ENCODE data around the gene NEUROG2. TPM values are rescaled to one million over a fixed set of nuclear protein-coding genes. Genes with fewer than 3 reads are reported as not detected.
"Not testable (repeated sequence)": the region's sequence is repeated elsewhere in the genome, so short reads cannot be mapped to it uniquely, and the experiment has no call there.

The NEUROG2 gene
- polyA plus RNA-seq, result not detected
- long read RNA-seq, donor 1, result 0 reads
- long read RNA-seq, donor 2, result 0 reads
- long read RNA-seq, donor 3, result 0 reads
- long read RNA-seq, donor 4, result 0 reads
- long read RNA-seq, donor 5, result 0 reads
- long read RNA-seq, donor 6, result 0 reads
- long read RNA-seq, donor 7, result 0 reads
- long read RNA-seq, donor 8, result 0 reads
- long read RNA-seq, donor 9, result 0 reads
- long read RNA-seq, donor 10, result 0 reads

- peak within 1 kb of the TSS in 2 of 3 donors; percentile 31 to 39 for H3K4me3 ChIP-seq (ENCODE audit: low read depth in 1 of 3, low read length in 3 of 3)
- H3K27ac ChIP-seq (ENCODE audit: low read depth in 1 of 3, low read length in 2 of 3), result no peak within 1 kb of the TSS
- H3K27me3 ChIP-seq (ENCODE audit: control insufficient read depth in 3 of 3, insufficient read depth in 3 of 3, low read length in 3 of 3), result peaks cover 11 to 91% (median 51%) of the 10 kb centered on the region in 3 donors
- FAIRE-seq (no peak), DNase-seq (no peak)
- WGBS, 3 donors, result 0 to 2% (median 1%) methylated on average over 9 to 15 of the region's 15 CpGs
- H3K36me3 ChIP-seq (ENCODE audit: control insufficient read depth in 3 of 3, insufficient read depth in 2 of 3, low read depth in 1 of 3, low read length in 3 of 3), result no peaks in the 10 kb centered on the region
- H3K9me3 ChIP-seq (ENCODE audit: control insufficient read depth in 2 of 2, insufficient read depth in 1 of 2, low read depth in 1 of 2, low read length in 1 of 2), result peaks cover 0 to 9% of the 10 kb centered on the region in 2 donors
- peaks cover 8 to 17% (median 12%) of the 10 kb centered on the region in 3 donors for H3K4me1 ChIP-seq (ENCODE audit: control insufficient read depth in 3 of 3, insufficient read depth in 2 of 3, low read depth in 1 of 3, low read length in 2 of 3)
Measured at GRCh38 chr4:112516066-112516470, at the start of gene NEUROG2. Gene NEUROG2 (minus strand): TSS chr4:112516180. CDS start chr4:112515475, 705 bp downstream.

DNA sequence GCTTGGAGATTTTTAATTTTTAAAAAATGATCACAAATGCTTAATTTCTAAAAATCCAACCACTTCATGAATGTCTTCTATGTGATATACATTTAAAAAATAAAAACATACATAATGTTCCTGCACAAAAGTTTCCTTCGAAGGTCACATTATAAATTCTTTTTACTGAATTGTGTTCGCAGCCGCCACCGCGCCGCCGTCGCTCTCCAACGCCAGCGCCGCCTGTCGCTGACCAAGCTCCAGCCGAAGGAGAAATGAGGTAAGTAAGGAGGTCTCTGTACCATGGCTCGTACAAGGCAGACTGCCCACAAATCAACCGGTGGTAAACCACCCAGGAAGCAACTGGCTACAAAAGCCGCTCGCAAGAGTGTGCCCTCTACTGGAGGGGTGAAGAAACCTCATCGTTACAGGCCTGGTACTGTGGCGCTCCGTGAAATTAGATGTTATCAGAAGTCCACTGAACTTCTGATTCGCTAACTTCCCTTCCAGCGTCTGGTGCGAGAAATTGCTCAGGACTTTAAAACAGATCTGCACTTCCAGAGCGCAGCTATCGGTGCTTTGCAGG lies 48.8 kb upstream of the NEUROG2 start:
- H3K36me3 ChIP-seq (ENCODE audit: control insufficient read depth in 3 of 3, insufficient read depth in 2 of 3, low read depth in 1 of 3, low read length in 3 of 3), result peaks cover 0 to 3% (median 0%) of the 10 kb centered on the region in 3 donors
- FAIRE-seq, result no peak
- WGBS, 3 donors, result 97 to 98% (median 98%) methylated on average over 25 of the region's 25 CpGs

DNA sequence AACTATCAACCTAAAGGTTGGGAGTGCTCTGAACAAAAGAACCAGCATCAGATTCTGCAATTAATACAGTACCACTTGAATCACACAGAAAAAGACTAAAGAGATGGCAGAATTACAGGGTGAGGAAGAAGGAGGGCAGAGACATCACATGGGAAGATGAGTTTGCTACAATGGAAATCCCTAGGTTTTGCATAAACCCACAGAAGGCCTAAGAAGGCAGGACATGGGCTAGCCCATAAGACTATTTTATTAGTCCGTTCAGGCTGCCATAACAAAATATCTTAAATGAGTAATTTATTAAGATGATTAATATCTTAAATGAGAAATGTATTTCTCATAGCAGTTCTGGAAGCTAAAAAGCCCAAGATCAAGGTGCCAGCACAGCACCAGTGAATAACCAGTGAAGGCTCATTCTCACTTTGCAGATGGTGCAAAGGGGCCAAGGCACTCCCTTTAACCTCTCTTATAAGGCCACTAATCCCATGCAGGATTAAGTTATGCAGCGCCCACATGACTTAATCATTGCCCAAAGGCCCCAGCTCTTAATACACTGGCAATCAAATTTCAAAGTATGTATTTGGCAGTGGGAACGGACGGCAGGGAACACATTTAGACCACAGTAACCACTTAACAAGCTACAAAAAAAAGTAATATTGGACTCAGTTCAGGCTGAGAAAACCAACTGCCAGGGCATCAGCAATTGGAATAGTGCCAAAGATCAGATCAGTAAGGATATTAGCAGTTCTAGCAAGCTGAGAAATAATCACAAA lies 47.6 kb upstream of the NEUROG2 start:
- H3K27me3 ChIP-seq (ENCODE audit: control insufficient read depth in 3 of 3, insufficient read depth in 3 of 3, low read length in 3 of 3), result no peaks in the 10 kb centered on the region
- no peak overlapping the region for H3K4me3 ChIP-seq (ENCODE audit: low read depth in 1 of 3, low read length in 3 of 3)
- H3K27ac ChIP-seq (ENCODE audit: low read depth in 1 of 3, low read length in 2 of 3), result no peak overlapping the region
- DNase-seq (no peak), FAIRE-seq (no peak)
- peaks cover 0 to 3% (median 0%) of the 10 kb centered on the region in 3 donors for H3K36me3 ChIP-seq (ENCODE audit: control insufficient read depth in 3 of 3, insufficient read depth in 2 of 3, low read depth in 1 of 3, low read length in 3 of 3)
- WGBS, 3 donors, result 86 to 91% (median 89%) methylated on average over 4 of the region's 4 CpGs
- no peaks in the 10 kb centered on the region for H3K4me1 ChIP-seq (ENCODE audit: control insufficient read depth in 3 of 3, insufficient read depth in 2 of 3, low read depth in 1 of 3, low read length in 2 of 3)
- no peaks in the 10 kb centered on the region for H3K9me3 ChIP-seq (ENCODE audit: control insufficient read depth in 2 of 2, insufficient read depth in 1 of 2, low read depth in 1 of 2, low read length in 1 of 2)

More for the DNA sequence above, 48.8 kb upstream of the NEUROG2 start:
- no peaks in the 10 kb centered on the region for H3K9me3 ChIP-seq (ENCODE audit: control insufficient read depth in 2 of 2, insufficient read depth in 1 of 2, low read depth in 1 of 2, low read length in 1 of 2)
- H3K4me3 ChIP-seq (ENCODE audit: low read depth in 1 of 3, low read length in 3 of 3), result no peak overlapping the region
- no peaks in the 10 kb centered on the region for H3K27me3 ChIP-seq (ENCODE audit: control insufficient read depth in 3 of 3, insufficient read depth in 3 of 3, low read length in 3 of 3)
- H3K27ac ChIP-seq (ENCODE audit: low read depth in 1 of 3, low read length in 2 of 3), result no peak overlapping the region
- no peak for DNase-seq
- H3K4me1 ChIP-seq (ENCODE audit: control insufficient read depth in 3 of 3, insufficient read depth in 2 of 3, low read depth in 1 of 3, low read length in 2 of 3), result no peaks in the 10 kb centered on the region

DNA sequence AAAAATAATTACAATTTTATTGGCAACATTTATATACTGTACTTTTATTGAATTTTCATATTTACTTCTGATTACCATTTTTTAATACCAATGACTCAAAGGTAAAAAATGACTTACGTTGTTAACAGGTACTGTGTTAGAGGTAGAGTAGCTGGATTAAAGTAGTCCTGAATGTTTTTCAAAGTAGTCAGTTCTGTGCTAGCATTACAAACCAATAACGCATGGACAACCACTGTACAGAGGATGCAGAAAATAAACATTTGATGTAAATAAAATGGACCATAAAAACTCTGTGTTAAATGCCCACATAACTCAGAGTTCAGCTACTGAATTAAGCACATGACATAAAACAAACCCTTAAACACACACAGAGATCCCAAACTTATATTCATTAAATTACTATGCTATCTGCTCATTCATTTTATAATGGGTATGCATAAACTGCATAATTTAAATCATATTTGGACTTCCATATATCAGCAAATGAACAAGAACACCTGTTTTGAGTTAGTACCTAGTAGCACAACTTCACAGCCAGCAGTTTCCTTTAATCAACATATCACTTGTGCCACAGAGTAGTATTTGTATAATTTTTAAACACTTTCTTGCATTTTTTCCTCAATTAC lies 46.4 kb upstream of the NEUROG2 start:
- Histone ChIP-seq H3K27ac (ENCODE audit: low read depth in 1 of 3, low read length in 2 of 3) (no peak overlapping the region), H3K4me1 (ENCODE audit: control insufficient read depth in 3 of 3, insufficient read depth in 2 of 3, low read depth in 1 of 3, low read length in 2 of 3) (no peaks in the 10 kb centered on the region), H3K36me3 (ENCODE audit: control insufficient read depth in 3 of 3, insufficient read depth in 2 of 3, low read depth in 1 of 3, low read length in 3 of 3) (no peaks in the 10 kb centered on the region), H3K9me3 (ENCODE audit: control insufficient read depth in 2 of 2, insufficient read depth in 1 of 2, low read depth in 1 of 2, low read length in 1 of 2) (no peaks in the 10 kb centered on the region), H3K27me3 (ENCODE audit: control insufficient read depth in 3 of 3, insufficient read depth in 3 of 3, low read length in 3 of 3) (no peaks in the 10 kb centered on the region), H3K4me3 (ENCODE audit: low read depth in 1 of 3, low read length in 3 of 3) (no peak overlapping the region)
- FAIRE-seq, result no peak
- WGBS, 3 donors, result 94 to 97% (median 94%) methylated on average over 2 of the region's 2 CpGs
- no peak for DNase-seq

DNA sequence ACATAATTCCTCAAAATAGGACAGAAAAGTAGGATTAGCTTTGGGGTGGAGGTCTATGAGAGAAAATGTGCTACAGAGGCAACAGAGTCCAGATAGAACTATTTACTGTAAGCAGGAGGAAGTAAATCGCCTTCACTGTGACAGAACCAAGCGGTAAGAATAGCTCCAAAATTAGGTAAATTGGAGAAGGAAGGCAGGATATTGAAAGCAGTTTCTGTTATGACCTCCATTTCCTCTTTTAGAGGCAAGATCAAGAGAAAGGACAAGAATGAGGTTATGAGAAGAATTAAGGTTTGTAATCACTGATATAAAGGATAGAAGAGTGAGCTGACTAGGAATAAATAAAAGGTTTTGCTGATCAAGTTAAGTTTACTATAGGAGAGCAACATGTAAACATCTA lies 44.1 kb upstream of the NEUROG2 start:
- FAIRE-seq, result no peak
- Histone ChIP-seq H3K27ac (ENCODE audit: low read depth in 1 of 3, low read length in 2 of 3) (no peak overlapping the region), H3K4me3 (ENCODE audit: low read depth in 1 of 3, low read length in 3 of 3) (no peak overlapping the region), H3K27me3 (ENCODE audit: control insufficient read depth in 3 of 3, insufficient read depth in 3 of 3, low read length in 3 of 3) (no peaks in the 10 kb centered on the region), H3K9me3 (ENCODE audit: control insufficient read depth in 2 of 2, insufficient read depth in 1 of 2, low read depth in 1 of 2, low read length in 1 of 2) (no peaks in the 10 kb centered on the region), H3K4me1 (ENCODE audit: control insufficient read depth in 3 of 3, insufficient read depth in 2 of 3, low read depth in 1 of 3, low read length in 2 of 3) (no peaks in the 10 kb centered on the region), H3K36me3 (ENCODE audit: control insufficient read depth in 3 of 3, insufficient read depth in 2 of 3, low read depth in 1 of 3, low read length in 3 of 3) (no peaks in the 10 kb centered on the region)
- DNase-seq, result no peak
- 79 to 96% (median 87%) methylated on average over 2 of the region's 2 CpGs for WGBS, 3 donors

GRCh38 chr4:112559053-112559452 lies 43.1 kb upstream of the NEUROG2 start:
- Histone ChIP-seq H3K4me3 (ENCODE audit: low read depth in 1 of 3, low read length in 3 of 3) (no peak overlapping the region), H3K27me3 (ENCODE audit: control insufficient read depth in 3 of 3, insufficient read depth in 3 of 3, low read length in 3 of 3) (no peaks in the 10 kb centered on the region), H3K27ac (ENCODE audit: low read depth in 1 of 3, low read length in 2 of 3) (no peak overlapping the region), H3K9me3 (ENCODE audit: control insufficient read depth in 2 of 2, insufficient read depth in 1 of 2, low read depth in 1 of 2, low read length in 1 of 2) (no peaks in the 10 kb centered on the region), H3K4me1 (ENCODE audit: control insufficient read depth in 3 of 3, insufficient read depth in 2 of 3, low read depth in 1 of 3, low read length in 2 of 3) (no peaks in the 10 kb centered on the region), H3K36me3 (ENCODE audit: control insufficient read depth in 3 of 3, insufficient read depth in 2 of 3, low read depth in 1 of 3, low read length in 3 of 3) (no peaks in the 10 kb centered on the region)
- WGBS, 3 donors, result 96 to 100% (median 97%) methylated on average over 3 of the region's 3 CpGs
- DNase-seq (no peak), FAIRE-seq (no peak)

GRCh38 chr4:112557676-112558411 lies 41.9 kb upstream of the NEUROG2 start:
- Histone ChIP-seq H3K27ac (ENCODE audit: low read depth in 1 of 3, low read length in 2 of 3) (no peak overlapping the region), H3K4me1 (ENCODE audit: control insufficient read depth in 3 of 3, insufficient read depth in 2 of 3, low read depth in 1 of 3, low read length in 2 of 3) (no peaks in the 10 kb centered on the region), H3K36me3 (ENCODE audit: control insufficient read depth in 3 of 3, insufficient read depth in 2 of 3, low read depth in 1 of 3, low read length in 3 of 3) (no peaks in the 10 kb centered on the region), H3K9me3 (ENCODE audit: control insufficient read depth in 2 of 2, insufficient read depth in 1 of 2, low read depth in 1 of 2, low read length in 1 of 2) (no peaks in the 10 kb centered on the region), H3K4me3 (ENCODE audit: low read depth in 1 of 3, low read length in 3 of 3) (no peak overlapping the region), H3K27me3 (ENCODE audit: control insufficient read depth in 3 of 3, insufficient read depth in 3 of 3, low read length in 3 of 3) (no peaks in the 10 kb centered on the region)
- DNase-seq (no peak), FAIRE-seq (no peak)
- 88 to 97% (median 95%) methylated on average over 2 of the region's 2 CpGs for WGBS, 3 donors

- H3K4me1 ChIP-seq (ENCODE audit: control insufficient read depth in 3 of 3, insufficient read depth in 2 of 3, low read depth in 1 of 3, low read length in 2 of 3); H3K9me3 ChIP-seq (ENCODE audit: control insufficient read depth in 2 of 2, insufficient read depth in 1 of 2, low read depth in 1 of 2, low read length in 1 of 2); FAIRE-seq; H3K27me3 ChIP-seq (ENCODE audit: control insufficient read depth in 3 of 3, insufficient read depth in 3 of 3, low read length in 3 of 3); H3K27ac ChIP-seq (ENCODE audit: low read depth in 1 of 3, low read length in 2 of 3); H3K4me3 ChIP-seq (ENCODE audit: low read depth in 1 of 3, low read length in 3 of 3); H3K36me3 ChIP-seq (ENCODE audit: control insufficient read depth in 3 of 3, insufficient read depth in 2 of 3, low read depth in 1 of 3, low read length in 3 of 3); DNase-seq: not testable (repeated sequence)
- 94 to 100% (median 94%) methylated on average over 2 of the region's 3 CpGs for WGBS, 3 donors
Measured at GRCh38 chr4:112554271-112554670, 38.3 kb upstream of the NEUROG2 start.

Measured in small intestine (tissue), 16 donors.